GM08714 (cell line): ENCODE data around the gene AK8.

Experiments
- H3K4me3 ChIP-seq: fragments of 200-500 bp; sonication (Bioruptor generic); 2 replicates; pipeline ENCODE4 v1.5.1; 2014; ENCODE audit warnings: mild to moderate bottlenecking, low read length, inconsistent platforms
- ZNF274 ChIP-seq: IDR thresholded peaks from 2 replicates; pipeline ENCODE4 v1.6.1; 2012; ENCODE audit warnings: mild to moderate bottlenecking, low read depth, low read length

AK8 gene

GRCh38 chr9:132879457-132880323 is 1.6 kb upstream of the AK8 start:
- H3K4me3 ChIP-seq: no peak overlapping the region
- TF ChIP-seq ZNF274: no peak

- no peak for TF ChIP-seq ZNF274
- peak within 1 kb of the TSS; percentile 89 for H3K4me3 ChIP-seq
Observed at GRCh38 chr9:132878695-132879456, 792 bp upstream of the AK8 start, which contains the start of gene SPACA9. SPACA9 (plus strand) TSS chr9:132878898; CDS start chr9:132883948, 5,050 bp downstream.

- no peak for TF ChIP-seq ZNF274
- no peak overlapping the region; the same call in 1 of the 2 replicates for H3K4me3 ChIP-seq
Observed at GRCh38 chr9:132877458-132877823, 643 bp downstream of the AK8 start.

- no peak overlapping the region for H3K4me3 ChIP-seq
- no peak for TF ChIP-seq ZNF274
Observed at GRCh38 chr9:132876849-132877248, 1.2 kb downstream of the AK8 start.

GRCh38 chr9:132875159-132875558 is 2.9 kb downstream of the AK8 start:
- TF ChIP-seq ZNF274: no peak
- no peak overlapping the region for H3K4me3 ChIP-seq

GRCh38 chr9:132873403-132873802 is 4.7 kb downstream of the AK8 start:
- no peak for TF ChIP-seq ZNF274
- H3K4me3 ChIP-seq: no peak overlapping the region

GRCh38 chr9:132869266-132869665 is 8.8 kb downstream of the AK8 start:
- TF ChIP-seq ZNF274: no peak
- no peak overlapping the region for H3K4me3 ChIP-seq

- H3K4me3 ChIP-seq: no peak overlapping the region
- TF ChIP-seq ZNF274: no peak
Observed at GRCh38 chr9:132866898-132867297, 11.2 kb downstream of the AK8 start.

GRCh38 chr9:132864691-132865090 is 13.4 kb downstream of the AK8 start:
- no peak overlapping the region for H3K4me3 ChIP-seq
- TF ChIP-seq ZNF274: no peak

- no peak overlapping the region for H3K4me3 ChIP-seq
- TF ChIP-seq ZNF274: no peak
Observed at GRCh38 chr9:132864277-132864676, 13.8 kb downstream of the AK8 start.

- TF ChIP-seq ZNF274: no peak
- no peak overlapping the region for H3K4me3 ChIP-seq
Observed at GRCh38 chr9:132863096-132863495, 15.0 kb downstream of the AK8 start.

- no peak overlapping the region for H3K4me3 ChIP-seq
- no peak for TF ChIP-seq ZNF274
Observed at GRCh38 chr9:132862533-132862932, 15.6 kb downstream of the AK8 start.

GRCh38 chr9:132861666-132862065 is 16.4 kb downstream of the AK8 start:
- H3K4me3 ChIP-seq: no peak overlapping the region
- TF ChIP-seq ZNF274: no peak

GRCh38 chr9:132858751-132859150 is 19.3 kb downstream of the AK8 start:
- TF ChIP-seq ZNF274: no peak
- no peak overlapping the region for H3K4me3 ChIP-seq
